GM12878 (cell line): Measurements from ENCODE around the gene STX10. TPM values are rescaled to one million over a fixed set of nuclear protein-coding genes. Genes with fewer than 3 reads are reported as not detected.

ENCODE experiments used
- ATAC-seq: fragments of 200-7000 bp; cut with Tn5 transposase; 3 replicates; pipeline ENCODE4 v1.9.1; 2020; ENCODE audit warnings: mild to moderate bottlenecking, moderate library complexity
- BruUV-seq: library from RNA; stranded (reverse); fragments of 400-500 nt; replicated peaks from 2 replicates; lab custom pipeline; 2021; lab: Mats Ljungman, UMichigan
- CTCF ChIA-PET: fragments of 300-600 bp; sonication (Branson Sonifier 250); formaldehyde crosslinking; extraction: SDS; loops from one replicate; lab custom pipeline; 2021; ENCODE audit warnings: inconsistent platforms; lab: Yijun Ruan, JAX
- POLR2A ChIA-PET: fragments of 350-600 bp; formaldehyde crosslinking; extraction: SDS; loops from one replicate; lab custom pipeline; 2021; ENCODE audit warnings: inconsistent platforms; lab: Charles Lee
- RAD21 ChIA-PET: fragments of 300-600 bp; sonication (Branson Sonifier 250); formaldehyde crosslinking; loops from one replicate; lab custom pipeline; 2023; ENCODE audit warnings: antibody characterized with exemption; ENCODE audit not compliant: unreplicated experiment; lab: Charles Lee
- SMC1A ChIA-PET: fragments of 300-600 bp; sonication (Branson Sonifier 250); formaldehyde crosslinking; loops from one replicate; lab custom pipeline; 2023; ENCODE audit not compliant: unreplicated experiment, uncharacterized antibody; lab: Charles Lee
- DNase-seq: peaks from one replicate; pipeline ENCODE4 v3.0.0-alpha.2; 2011; ENCODE audit warnings: low read depth, low spot score
- FAIRE-seq: peaks from 3 replicates; lab custom pipeline; 2011; peaks lifted over from hg19 to GRCh38; lab: Jason Lieb, UNC
- H2AFZ ChIP-seq: 2 replicates; pipeline ENCODE4 v1.6.0; 2011; ENCODE audit warnings: low read depth, low read length, control low read depth; ENCODE audit not compliant: control insufficient read depth
- H3K27ac ChIP-seq: 2 replicates; pipeline ENCODE4 v1.5.1; 2011; ENCODE audit warnings: control low read depth; ENCODE audit not compliant: control insufficient read depth, insufficient read depth
- H3K27me3 ChIP-seq, 2 experiments: replicated peaks in 1 of 2; 2 replicates each; pipeline versions ENCODE4 v1.6.0 to v1.6.1; 2011; ENCODE audit warnings: low read length in 1 of 2; ENCODE audit not compliant: control insufficient read depth in 2 of 2, insufficient read depth in 2 of 2
- H3K36me3 ChIP-seq, 2 experiments: 2 replicates each; pipeline ENCODE4 v1.5.1; 2011; ENCODE audit warnings: low read length in 1 of 2; ENCODE audit not compliant: control insufficient read depth in 2 of 2, insufficient read depth in 2 of 2
- H3K4me1 ChIP-seq: 2 replicates; pipeline ENCODE4 v1.6.1; 2011; ENCODE audit warnings: mild to moderate bottlenecking, low read length, moderate library complexity, mixed read lengths; ENCODE audit not compliant: control insufficient read depth, insufficient read depth
- H3K4me2 ChIP-seq: 2 replicates; pipeline ENCODE4 v1.6.0; 2011; ENCODE audit warnings: control low read depth; ENCODE audit not compliant: control insufficient read depth, insufficient read depth
- H3K4me3 ChIP-seq: fragments of 200-600 bp; sonication (generic); 2 replicates; pipeline ENCODE4 v1.5.1; 2016
- H3K79me2 ChIP-seq: 2 replicates; pipeline ENCODE4 v1.6.0; 2011; ENCODE audit warnings: low read length; ENCODE audit not compliant: control insufficient read depth, insufficient read depth
- H3K9ac ChIP-seq: 2 replicates; pipeline ENCODE4 v1.8.0; 2011; ENCODE audit warnings: low read length, control low read depth, mixed read lengths; ENCODE audit not compliant: control insufficient read depth, insufficient read depth
- H3K9me3 ChIP-seq: replicated peaks from 3 replicates; pipeline ENCODE4 v1.5.1; 2011; ENCODE audit warnings: mild to moderate bottlenecking, low read length; ENCODE audit not compliant: control insufficient read depth, insufficient read depth
- H4K20me1 ChIP-seq: 2 replicates; pipeline ENCODE4 v1.6.0; 2011; ENCODE audit not compliant: control insufficient read depth, insufficient read depth
- ATF2 ChIP-seq: IDR thresholded peaks from 2 replicates; pipeline ENCODE4 v1.6.1; 2012; ENCODE audit warnings: low read length, inconsistent platforms
- BCL11A ChIP-seq: IDR thresholded peaks from 2 replicates; pipeline ENCODE4 v1.6.1; 2011; ENCODE audit warnings: low read depth, low read length
- CREM ChIP-seq: IDR thresholded peaks from 2 replicates; pipeline ENCODE4 v1.6.1; 2014; ENCODE audit warnings: antibody characterized with exemption, low read depth
- MTA2 ChIP-seq: fragments of 450-650 bp; IDR thresholded peaks from 2 replicates; pipeline ENCODE4 v1.6.1; 2016; ENCODE audit warnings: low read depth, mild to moderate bottlenecking, moderate library complexity
- NR2C1 ChIP-seq: fragments of 450-650 bp; IDR thresholded peaks from 2 replicates; pipeline ENCODE4 v1.6.1; 2017; ENCODE audit warnings: antibody characterized with exemption, mild to moderate bottlenecking, moderate library complexity
- RB1 ChIP-seq: fragments of 450-650 bp; formaldehyde crosslinking; IDR thresholded peaks from 2 replicates; pipeline ENCODE4 v1.6.1; 2017; ENCODE audit warnings: mild to moderate bottlenecking, borderline replicate concordance
- RELB ChIP-seq: fragments of 450-650 bp; IDR thresholded peaks from 2 replicates; pipeline ENCODE4 v1.6.1; 2017; ENCODE audit warnings: low read depth, mild to moderate bottlenecking, moderate library complexity
- SMC3 ChIP-seq: IDR thresholded peaks from 2 replicates; pipeline ENCODE4 v1.6.1; 2011; ENCODE audit warnings: low read length, improper control_type of control experiment, borderline replicate concordance
- TCF7 ChIP-seq: IDR thresholded peaks from 2 replicates; pipeline ENCODE4 v1.6.1; 2014; ENCODE audit warnings: antibody characterized with exemption, borderline replicate concordance
- ZBTB40 ChIP-seq: fragments of 450-650 bp; IDR thresholded peaks from 2 replicates; pipeline ENCODE4 v1.6.1; 2016; ENCODE audit warnings: mild to moderate bottlenecking, moderate library complexity, borderline replicate concordance
- ZNF274 ChIP-seq: IDR thresholded peaks from one replicate; pipeline ENCODE4 v1.8.0; 2011; ENCODE audit not compliant: insufficient read length, insufficient read depth
- ZNF592 ChIP-seq: fragments of 450-650 bp; IDR thresholded peaks from 2 replicates; pipeline ENCODE4 v1.6.1; 2017; ENCODE audit warnings: mild to moderate bottlenecking, moderate library complexity
- WGBS: methylation state at CpG from one replicate; pipeline ENCODE4 v1.1.6; 2016; ENCODE audit warnings: low lambda C conversion rate; ENCODE audit not compliant: insufficient replicate concordance, insufficient coverage; ENCODE audit errors: missing lambda C conversion rate; 5-methylcytosine and 5-hydroxymethylcytosine counted together
- in situ Hi-C: fragments of 300-500 bp; cut with MboI; formaldehyde crosslinking; loops from 9 replicates; pipeline ENCODE4 v1.14.3; 2018; ENCODE audit warnings: mixed read lengths
- intact Hi-C: fragments of 100-400 bp; cut with micrococcal nuclease; formaldehyde crosslinking; loops from one replicate; pipeline ENCODE4 v1.14.2; 2022; ENCODE audit not compliant: unreplicated experiment
- polyA plus RNA-seq, 11 experiments: library from polyadenylated mRNA; depleted of rRNA in 4 of 11; unstranded in 6 of 11; stranded (reverse) in 5 of 11; fragments of >200 nt; fragmentation: Nextera tagmentation in 4 of 11; fragmentation: Illumina TruSeq in 1 of 11; extraction: Ambion mirVana in 4 of 11; extraction: Trizol in 1 of 11; gene quantifications; 1 replicate in 1 of 11; 2 replicates in 10 of 11; pipeline versions ENCODE4 v1.2.1 to v1.2.3, GENCODE V29; 2011 to 2016; ENCODE audit warnings: inconsistent platforms in 2 of 11, missing spikeins in 2 of 11, low read depth in 1 of 11
- total RNA-seq, 4 experiments: library from RNA; depleted of rRNA in 3 of 4; stranded (reverse); fragments of >200 nt in 3 of 4; fragmentation: Illumina TruSeq in 1 of 4; extraction: Trizol in 1 of 4; gene quantifications; 2 replicates each; pipeline versions ENCODE4 v1.2.1 to v1.2.3, GENCODE V29; 2013 to 2021

STX10 gene
- total and polyA plus RNA-seq, 10 of the 15 experiments (the other 5 are each of a cell fraction or from before 2014, with no cell fraction given): 0.56 to 76.1 (median 47.6) TPM

- Histone ChIP-seq H3K4me3 (no peak overlapping the region), H3K9me3 (no peaks in the 10 kb centered on the region), H3K9ac (no peak overlapping the region), H3K27ac (no peak overlapping the region), H4K20me1 (no peaks in the 10 kb centered on the region), H3K36me3 (no peaks in the 10 kb centered on the region), H3K4me2 (no peak overlapping the region), H2AFZ (no peak overlapping the region), H3K4me1 (peaks cover 37% of the 10 kb centered on the region), H3K27me3 (no peaks in the 10 kb centered on the region), H3K79me2 (no peaks in the 10 kb centered on the region)
- in situ Hi-C loops (loop anchor here (10.0 to 25.0 kb wide), 2 partner anchors 845 to 1582 kb away; partner anchors contain the start of genes ACP5 and ZNF627), intact Hi-C loops (no loop called here)
- RAD21 ChIA-PET: interaction anchor here (0.7 to 1.5 kb wide), 2 partner anchors 18 to 24 kb away, joined by 3 to 4 read pairs; no protein-coding TSS in a partner anchor
- ATAC-seq: no peak
- FAIRE-seq: no peak
- TF ChIP-seq BCL11A: no peak
- TF ChIP-seq SMC3: no peak
- no peak for TF ChIP-seq ZBTB40
- TF ChIP-seq TCF7: no peak
- no peak for TF ChIP-seq NR2C1
- TF ChIP-seq ZNF274: no peak
- no peak for TF ChIP-seq ATF2
- no peak for TF ChIP-seq MTA2
- no peak for TF ChIP-seq CREM
- TF ChIP-seq RB1: no peak
- TF ChIP-seq RELB: no peak
- TF ChIP-seq ZNF592: no peak
- POLR2A ChIA-PET: interaction anchor here (1.0 to 5.2 kb wide), 4 partner anchors 11 to 93 kb away, joined by 3 to 34 read pairs (median 10); partner anchors contain the start of gene NACC1
- SMC1A ChIA-PET: interaction anchor here (1.2 to 5.8 kb wide), 3 partner anchors 12 to 25 kb away, joined by 3 to 37 read pairs (median 14); no protein-coding TSS in a partner anchor
- BruUV-seq: no TSS peak
- DNase-seq: no peak
- CTCF ChIA-PET: interaction anchor here (1.1 to 3.3 kb wide), 4 partner anchors 10 to 23 kb away, joined by 3 to 14 read pairs (median 4); no protein-coding TSS in a partner anchor
- 85% methylated on average over 5 of the region's 5 CpGs for WGBS
These were observed 19.6 kb upstream of the STX10 start for GRCh38 chr19:13169769-13170168.
